HG03342 (cell line): ENCODE data around the gene DEPDC5.

Experiments
- ATAC-seq: cut with Tn5 transposase; IDR thresholded peaks from one replicate; pipeline ENCODE4 v1.9.1; 2021; ENCODE audit warnings: mild to moderate bottlenecking, moderate library complexity; ENCODE audit not compliant: unreplicated experiment

The DEPDC5 gene

GRCh38 chr22:31883989-31884388 lies 130.2 kb downstream of the DEPDC5 start:
- no peak for ATAC-seq

GRCh38 chr22:31891366-31892079 lies 137.7 kb downstream of the DEPDC5 start:
- ATAC-seq: no peak

- no peak for ATAC-seq
Observed at GRCh38 chr22:31892080-31892433, 138.2 kb downstream of the DEPDC5 start.

- ATAC-seq: no peak
Observed at GRCh38 chr22:31893460-31893859, 139.6 kb downstream of the DEPDC5 start.

GRCh38 chr22:31895411-31896123 lies 141.7 kb downstream of the DEPDC5 start:
- no peak for ATAC-seq

GRCh38 chr22:31896472-31896871 lies 142.7 kb downstream of the DEPDC5 start:
- no peak for ATAC-seq

GRCh38 chr22:31897842-31898805 lies 144.3 kb downstream of the DEPDC5 start:
- no peak for ATAC-seq

- no peak for ATAC-seq
Observed at GRCh38 chr22:31898926-31899325, 145.1 kb downstream of the DEPDC5 start.

- ATAC-seq: no peak
Observed at GRCh38 chr22:31899669-31900068, 145.8 kb downstream of the DEPDC5 start.

GRCh38 chr22:31901388-31902137 lies 147.7 kb downstream of the DEPDC5 start:
- ATAC-seq: no peak

GRCh38 chr22:31904651-31905050 lies 150.8 kb downstream of the DEPDC5 start:
- ATAC-seq: no peak

GRCh38 chr22:31905356-31905755 lies 151.5 kb downstream of the DEPDC5 start:
- no peak for ATAC-seq

- ATAC-seq: no peak
Observed at GRCh38 chr22:31906086-31906485, 152.3 kb downstream of the DEPDC5 start.

- ATAC-seq: no peak
Observed at GRCh38 chr22:31906569-31906968, 152.8 kb downstream of the DEPDC5 start.

- no peak for ATAC-seq
Observed at GRCh38 chr22:31909977-31910376, 156.2 kb downstream of the DEPDC5 start.

- ATAC-seq: no peak
Observed at GRCh38 chr22:31911565-31912406, 158.0 kb downstream of the DEPDC5 start.

GRCh38 chr22:31912407-31912743 lies 158.6 kb downstream of the DEPDC5 start:
- ATAC-seq: no peak

GRCh38 chr22:31915586-31915985 lies 161.8 kb downstream of the DEPDC5 start:
- ATAC-seq: no peak

GRCh38 chr22:31917227-31917921 lies 163.6 kb downstream of the DEPDC5 start:
- ATAC-seq: no peak
